LNCaP clone FGC (cell line): Measurements from ENCODE around the gene BMPR1B.

Source experiments
- DNase-seq: peaks from one replicate; pipeline ENCODE4 v3.0.0-alpha.2; 2011; ENCODE audit warnings: low read depth
- H3K4me3 ChIP-seq: 2 replicates; pipeline ENCODE4 v1.5.1; 2011; ENCODE audit warnings: mild to moderate bottlenecking, low read depth, low read length, control low read depth
- TF ChIP-seq, protein P1 (sequence below): IDR thresholded peaks from 2 replicates; pipeline ENCODE4 v1.5.1; 2012; ENCODE audit warnings: mild to moderate bottlenecking; ENCODE audit not compliant: control insufficient read depth, insufficient read depth; ENCODE audit errors: extremely low read depth

The BMPR1B gene

DNA sequence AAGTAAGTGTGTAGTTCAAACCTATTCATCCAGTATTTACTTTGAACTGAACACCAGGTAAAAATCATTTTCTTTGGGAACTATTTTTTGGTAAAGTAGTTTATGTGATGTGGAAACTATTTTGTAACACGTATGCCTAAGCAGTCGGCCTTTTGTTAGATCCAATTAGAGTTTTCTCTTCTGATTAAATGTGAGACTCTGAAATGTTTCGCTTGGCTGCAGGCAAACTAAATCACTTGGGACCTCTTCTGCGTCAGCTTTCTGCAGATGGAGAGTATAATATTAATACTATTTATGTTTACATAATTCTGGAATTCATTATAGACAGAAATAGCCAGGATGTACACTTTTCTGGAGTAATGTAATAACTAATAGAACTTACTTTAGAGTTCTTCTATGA is 46.9 kb downstream of the BMPR1B start:
- TF ChIP-seq, protein P1, sequence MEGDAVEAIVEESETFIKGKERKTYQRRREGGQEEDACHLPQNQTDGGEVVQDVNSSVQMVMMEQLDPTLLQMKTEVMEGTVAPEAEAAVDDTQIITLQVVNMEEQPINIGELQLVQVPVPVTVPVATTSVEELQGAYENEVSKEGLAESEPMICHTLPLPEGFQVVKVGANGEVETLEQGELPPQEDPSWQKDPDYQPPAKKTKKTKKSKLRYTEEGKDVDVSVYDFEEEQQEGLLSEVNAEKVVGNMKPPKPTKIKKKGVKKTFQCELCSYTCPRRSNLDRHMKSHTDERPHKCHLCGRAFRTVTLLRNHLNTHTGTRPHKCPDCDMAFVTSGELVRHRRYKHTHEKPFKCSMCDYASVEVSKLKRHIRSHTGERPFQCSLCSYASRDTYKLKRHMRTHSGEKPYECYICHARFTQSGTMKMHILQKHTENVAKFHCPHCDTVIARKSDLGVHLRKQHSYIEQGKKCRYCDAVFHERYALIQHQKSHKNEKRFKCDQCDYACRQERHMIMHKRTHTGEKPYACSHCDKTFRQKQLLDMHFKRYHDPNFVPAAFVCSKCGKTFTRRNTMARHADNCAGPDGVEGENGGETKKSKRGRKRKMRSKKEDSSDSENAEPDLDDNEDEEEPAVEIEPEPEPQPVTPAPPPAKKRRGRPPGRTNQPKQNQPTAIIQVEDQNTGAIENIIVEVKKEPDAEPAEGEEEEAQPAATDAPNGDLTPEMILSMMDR: no peak
- H3K4me3 ChIP-seq: no peak overlapping the region
- no peak for DNase-seq

DNA sequence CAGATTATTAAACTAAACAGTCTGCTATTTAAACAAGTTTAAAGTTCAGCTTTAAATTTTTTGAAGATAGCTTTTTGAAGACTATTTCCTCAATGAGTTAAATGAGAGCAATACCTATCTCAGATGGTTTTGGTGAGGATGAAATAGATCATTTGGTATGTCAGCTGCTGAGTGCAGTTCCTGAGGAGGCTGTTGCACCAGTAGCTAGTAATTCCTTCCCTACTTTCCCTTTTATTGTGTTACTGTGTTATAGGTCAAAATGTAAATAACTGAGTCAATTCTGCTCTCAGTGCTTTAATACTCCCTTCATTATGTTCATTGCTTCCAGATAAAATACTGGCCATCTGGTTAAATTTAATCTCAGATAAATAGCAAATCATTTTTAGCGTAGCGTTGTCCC is 48.6 kb downstream of the BMPR1B start:
- H3K4me3 ChIP-seq: no peak overlapping the region
- TF ChIP-seq, protein P1: no peak
- no peak for DNase-seq

DNA sequence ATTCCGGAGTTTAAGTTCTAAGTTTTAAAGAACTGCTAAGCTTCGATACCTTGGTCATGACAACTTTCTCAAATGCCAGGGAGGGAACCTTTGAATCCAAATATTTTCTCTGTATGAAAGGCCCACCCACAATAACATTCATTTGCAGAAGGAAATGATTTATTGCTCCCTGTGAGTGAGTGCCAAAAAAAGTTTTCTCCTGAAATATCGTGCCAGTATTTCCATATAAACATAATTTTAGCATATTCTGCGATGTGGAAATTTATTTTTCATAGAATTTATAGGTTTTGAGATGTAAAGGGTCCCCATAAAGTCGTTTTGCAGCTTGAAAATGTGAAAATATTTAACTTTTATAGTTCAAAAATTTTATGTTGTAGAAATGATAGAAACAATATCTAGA is 53.9 kb downstream of the BMPR1B start:
- TF ChIP-seq, protein P1: no peak
- DNase-seq: no peak
- H3K4me3 ChIP-seq: no peak overlapping the region

- no peak for DNase-seq
- TF ChIP-seq, protein P1: no peak
- H3K4me3 ChIP-seq: no peak overlapping the region
Measured at GRCh38 chr4:94813221-94813620, 55.5 kb downstream of the BMPR1B start.

GRCh38 chr4:94814237-94814636 is 56.5 kb downstream of the BMPR1B start:
- TF ChIP-seq, protein P1: no peak
- DNase-seq: no peak
- no peak overlapping the region for H3K4me3 ChIP-seq

GRCh38 chr4:94819371-94820168 is 61.8 kb downstream of the BMPR1B start:
- no peak for DNase-seq

More at GRCh38 chr4:94819371-94820168, 61.8 kb downstream of the BMPR1B start:
- TF ChIP-seq, protein P1: no peak
- no peak overlapping the region for H3K4me3 ChIP-seq
